Measurements from ENCODE around the gene TNS4.
"Not testable (repeated sequence)": the region's sequence is repeated elsewhere in the genome, so short reads cannot be mapped to it uniquely, and the experiment has no call there.

Gene TNS4, protein sequence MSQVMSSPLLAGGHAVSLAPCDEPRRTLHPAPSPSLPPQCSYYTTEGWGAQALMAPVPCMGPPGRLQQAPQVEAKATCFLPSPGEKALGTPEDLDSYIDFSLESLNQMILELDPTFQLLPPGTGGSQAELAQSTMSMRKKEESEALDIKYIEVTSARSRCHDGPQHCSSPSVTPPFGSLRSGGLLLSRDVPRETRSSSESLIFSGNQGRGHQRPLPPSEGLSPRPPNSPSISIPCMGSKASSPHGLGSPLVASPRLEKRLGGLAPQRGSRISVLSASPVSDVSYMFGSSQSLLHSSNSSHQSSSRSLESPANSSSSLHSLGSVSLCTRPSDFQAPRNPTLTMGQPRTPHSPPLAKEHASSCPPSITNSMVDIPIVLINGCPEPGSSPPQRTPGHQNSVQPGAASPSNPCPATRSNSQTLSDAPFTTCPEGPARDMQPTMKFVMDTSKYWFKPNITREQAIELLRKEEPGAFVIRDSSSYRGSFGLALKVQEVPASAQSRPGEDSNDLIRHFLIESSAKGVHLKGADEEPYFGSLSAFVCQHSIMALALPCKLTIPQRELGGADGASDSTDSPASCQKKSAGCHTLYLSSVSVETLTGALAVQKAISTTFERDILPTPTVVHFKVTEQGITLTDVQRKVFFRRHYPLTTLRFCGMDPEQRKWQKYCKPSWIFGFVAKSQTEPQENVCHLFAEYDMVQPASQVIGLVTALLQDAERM

DNA sequence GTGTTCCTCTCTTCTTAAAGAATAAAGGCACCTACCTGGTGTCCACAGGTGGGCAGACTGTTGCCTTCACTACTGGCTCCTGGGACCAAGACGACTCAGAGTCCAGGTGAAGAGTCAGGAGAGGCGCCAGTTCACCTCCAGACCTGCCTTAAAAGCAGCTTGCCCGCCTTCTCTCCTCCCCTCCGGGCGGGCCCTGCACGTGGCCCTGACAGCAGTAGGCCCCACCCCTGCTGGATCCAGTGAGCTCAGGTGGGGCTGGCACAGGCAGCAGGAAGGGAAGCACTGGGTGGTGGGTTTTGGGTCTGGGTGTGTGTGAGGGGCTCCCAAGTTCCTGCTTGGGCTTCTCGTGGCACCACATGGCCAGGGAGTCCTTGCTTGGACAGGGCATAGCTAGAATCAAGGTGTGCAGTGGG lies at the start of gene TNS4:
TSS of gene TNS4 (minus strand) at position 125 of the 413 bp plus-strand sequence. CDS start 5,198 bp downstream, outside the sequence.
- DNase-seq = no peak

DNA sequence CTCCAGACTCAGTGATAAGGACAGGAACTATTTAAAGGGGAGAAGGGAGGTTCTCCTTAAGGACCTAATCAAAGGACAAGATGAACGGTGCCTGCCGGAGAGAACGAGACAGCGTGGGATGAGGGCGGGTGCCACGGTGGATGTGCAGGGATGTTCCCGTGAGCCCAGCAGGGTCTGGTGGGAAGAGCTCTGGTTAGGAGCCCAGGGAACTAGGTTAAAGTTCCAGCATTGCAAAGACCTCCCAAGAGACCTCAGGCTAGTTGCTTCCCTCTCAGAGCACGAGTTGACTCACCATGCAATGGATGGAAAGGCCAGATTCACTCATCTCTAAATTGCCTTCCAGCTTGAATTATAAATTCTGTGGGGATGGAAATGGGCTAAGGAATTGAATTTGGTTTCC lies 49.2 kb upstream of the TNS4 start:
- DNase-seq = no peak

DNA sequence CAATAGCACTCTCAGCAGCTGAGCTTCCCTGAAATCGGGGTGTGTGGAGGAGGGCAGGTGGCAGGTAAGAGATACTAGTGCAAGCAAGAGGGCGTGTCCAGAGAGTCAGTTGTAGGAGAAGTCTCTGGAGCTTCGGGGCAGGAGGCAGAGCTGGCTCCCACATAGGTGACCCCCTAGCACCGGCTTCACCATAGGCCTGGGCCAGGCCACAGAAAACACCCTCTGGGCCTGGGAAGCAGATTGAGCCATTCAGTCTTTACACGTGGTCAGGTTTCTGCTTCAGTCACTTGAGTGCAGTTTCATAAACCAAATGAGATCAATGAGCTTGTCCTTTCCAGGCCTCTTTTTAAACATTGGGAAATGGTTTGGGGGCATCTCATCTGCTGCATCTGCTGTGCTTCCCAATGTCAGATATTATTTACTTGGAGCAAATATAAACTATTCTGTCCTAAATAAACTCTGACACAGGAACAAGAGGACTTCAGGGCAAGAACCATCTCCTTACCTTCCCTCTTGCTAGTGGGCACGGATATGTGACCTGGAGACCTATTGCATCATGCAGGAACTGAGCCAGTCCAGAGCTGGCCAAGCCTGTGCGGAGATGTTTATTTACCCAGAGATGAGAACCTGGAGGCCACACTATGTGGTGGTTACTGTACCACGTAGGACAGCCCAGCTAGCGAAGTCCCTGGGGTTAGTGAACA lies 47.7 kb upstream of the TNS4 start:
- DNase-seq = no peak

DNA sequence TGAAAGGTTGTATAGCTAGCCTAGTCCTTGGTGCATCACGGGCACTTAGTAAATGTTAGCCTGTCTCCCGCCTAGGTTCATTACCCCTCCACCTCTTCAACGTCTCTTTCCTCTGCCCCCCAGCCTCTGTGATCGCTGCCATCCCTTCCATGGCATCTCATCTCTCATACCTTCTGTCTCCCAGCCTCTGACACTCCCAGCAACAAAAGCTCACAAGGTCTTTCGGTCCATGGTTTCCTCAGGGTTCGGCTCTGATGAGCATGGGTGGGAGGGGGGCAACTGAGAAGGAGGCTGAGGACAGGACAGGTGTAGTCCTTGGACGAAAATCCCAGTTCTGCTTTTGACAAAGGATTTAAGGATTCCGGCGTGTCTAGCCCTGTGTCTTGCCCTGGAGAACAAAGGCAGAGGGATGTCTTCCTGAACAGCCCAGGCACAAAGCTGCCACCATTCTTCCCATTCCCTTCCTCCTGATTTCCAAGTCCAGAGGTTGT lies 47.1 kb upstream of the TNS4 start:
- no peak for DNase-seq

DNA sequence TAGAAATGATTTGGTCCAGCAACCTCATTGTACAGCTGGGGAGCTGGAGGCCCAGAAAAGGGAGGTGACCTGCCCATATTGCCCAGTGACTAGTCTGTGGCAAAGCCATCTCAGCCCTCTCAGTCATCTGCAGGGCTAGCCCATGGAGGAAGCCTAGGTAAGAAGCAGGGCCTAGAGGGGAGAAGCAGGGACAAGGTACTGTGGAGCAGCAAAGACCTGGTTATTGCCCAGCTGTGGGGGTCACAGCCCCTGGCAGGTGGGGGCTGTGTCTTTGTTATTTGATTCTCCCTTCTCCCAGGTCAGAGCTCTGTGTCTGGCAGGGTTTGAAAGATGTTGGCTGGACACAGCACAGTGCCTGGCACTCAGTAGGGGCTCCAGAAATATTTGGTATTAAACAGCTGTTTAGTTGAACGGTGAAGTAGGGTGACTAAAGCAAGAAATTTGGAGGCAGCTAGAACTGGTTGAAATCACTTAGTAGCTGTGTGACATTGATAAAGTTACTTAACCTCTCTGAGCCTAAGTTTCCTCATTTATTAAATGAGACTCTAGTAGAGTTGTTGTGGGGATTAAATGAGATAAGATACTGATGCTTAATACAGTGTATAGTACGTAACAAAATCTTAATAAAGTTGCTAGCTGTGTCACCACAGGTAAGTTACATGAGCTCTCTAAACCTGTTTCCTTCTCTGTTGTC lies 46.5 kb upstream of the TNS4 start:
- DNase-seq = no peak

DNA sequence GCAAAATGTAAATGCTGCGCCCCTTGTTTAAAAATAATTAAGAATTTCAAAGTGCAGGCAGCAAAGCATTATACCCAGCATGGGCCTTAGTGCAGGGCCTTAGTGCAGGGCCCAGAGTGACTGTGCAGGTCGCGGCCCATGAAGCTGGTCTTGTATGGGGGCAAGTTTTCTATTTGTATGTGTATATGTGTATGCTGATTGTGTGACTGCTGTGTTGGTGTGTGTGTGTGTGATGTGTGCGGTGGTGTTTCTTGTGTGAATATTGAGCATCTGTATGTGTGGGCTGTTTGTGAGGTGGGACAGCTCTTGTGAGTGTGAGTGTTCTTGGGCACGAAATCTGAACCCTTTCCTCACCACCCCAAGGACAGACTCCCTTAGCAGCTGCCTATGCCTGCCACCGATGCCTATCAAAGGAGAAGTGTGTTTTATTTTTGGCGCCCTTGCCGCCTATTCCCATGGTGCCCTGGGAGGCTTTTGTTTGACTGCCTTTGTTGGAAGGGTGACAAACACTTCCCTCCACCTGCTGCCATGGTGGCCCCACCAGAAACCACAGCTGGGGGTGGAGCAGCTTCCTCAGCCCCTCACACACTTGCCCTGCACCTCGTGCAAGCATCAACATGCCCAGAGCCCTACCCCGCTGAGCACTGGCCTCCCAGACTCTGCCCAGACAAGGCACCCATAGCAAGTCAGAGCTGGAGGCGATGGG lies 45.8 kb upstream of the TNS4 start:
- DNase-seq = peak; percentile 63

DNA sequence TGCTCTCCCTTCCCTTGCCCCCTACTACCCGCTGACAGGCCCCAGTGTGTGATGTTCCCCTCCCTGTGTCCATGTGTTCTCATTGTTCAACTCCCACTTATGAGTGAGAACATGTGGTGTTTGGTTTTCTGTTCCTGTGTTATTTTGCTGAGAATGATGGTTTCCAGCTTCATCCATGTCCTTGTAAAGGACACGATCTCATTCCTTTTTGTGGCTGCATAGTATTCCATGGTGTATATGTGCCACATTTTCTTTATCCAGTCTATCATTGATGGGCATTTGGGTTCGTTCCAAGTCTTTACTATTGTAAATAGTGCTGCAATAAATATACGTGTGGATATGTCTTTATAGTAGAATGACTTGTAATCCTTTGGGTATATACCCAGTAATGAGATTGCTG lies 45.1 kb upstream of the TNS4 start:
- DNase-seq = not testable (repeated sequence)

DNA sequence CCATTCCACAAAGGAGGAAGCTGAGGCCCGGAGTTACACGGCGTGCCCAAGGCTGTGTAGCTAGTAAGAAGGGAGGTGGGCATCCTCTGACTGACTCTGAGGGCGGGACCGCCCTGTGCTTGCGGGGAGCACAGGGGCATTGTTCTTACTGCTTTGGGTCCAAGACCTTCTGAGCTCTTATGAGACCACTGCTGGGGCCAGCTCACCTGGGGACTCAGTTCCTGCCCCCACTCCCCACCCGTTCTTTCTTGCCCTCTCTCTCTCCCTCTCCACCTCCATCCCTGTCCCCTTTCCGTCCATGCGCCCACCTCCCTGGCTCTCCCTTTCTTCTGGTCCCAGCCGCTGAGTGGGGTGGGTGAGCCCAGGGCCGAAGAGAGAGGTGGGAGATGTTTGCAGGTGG lies 44.2 kb upstream of the TNS4 start:
- no peak for DNase-seq

DNA sequence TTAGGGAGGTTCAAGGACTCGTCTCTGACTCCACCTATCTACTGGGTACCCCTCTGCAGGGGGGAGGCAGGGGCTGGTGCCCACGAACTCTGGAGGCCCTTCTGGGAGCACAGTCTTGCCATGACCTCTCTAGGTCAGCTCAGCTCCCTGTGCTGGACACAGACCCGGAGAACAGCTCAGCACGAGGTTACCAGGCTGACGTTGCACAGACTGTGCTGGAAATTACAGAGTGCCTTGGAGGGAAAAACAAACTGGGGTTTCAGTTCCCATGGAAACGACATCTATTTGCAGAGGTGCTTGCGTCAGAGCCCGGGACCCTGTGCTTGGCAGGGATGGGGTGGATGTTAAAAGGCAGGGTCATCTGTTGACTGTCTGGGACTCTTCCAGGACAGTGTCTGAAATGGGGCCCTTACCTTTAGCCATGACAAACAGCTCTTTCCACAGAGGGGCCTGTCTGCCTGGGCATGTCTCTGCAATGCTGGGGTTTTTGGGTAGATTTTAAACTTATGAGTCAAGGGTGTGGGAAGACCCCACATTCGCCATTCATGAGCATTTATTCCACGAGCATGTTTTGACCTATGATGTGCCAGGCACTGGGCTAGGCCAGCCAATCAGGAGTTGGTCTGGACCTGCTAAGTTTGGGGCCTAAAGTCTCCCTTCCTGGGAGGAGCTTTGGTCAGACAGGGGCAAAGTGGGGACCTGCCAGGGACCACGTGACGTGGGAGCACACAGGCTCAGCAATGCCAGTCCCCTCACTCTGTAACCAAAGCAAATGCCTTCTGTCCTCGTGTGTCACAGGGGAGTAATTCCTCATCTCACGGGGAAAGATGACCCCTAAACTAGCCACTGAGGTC lies 41.4 kb upstream of the TNS4 start:
- peak; percentile 68 for DNase-seq

DNA sequence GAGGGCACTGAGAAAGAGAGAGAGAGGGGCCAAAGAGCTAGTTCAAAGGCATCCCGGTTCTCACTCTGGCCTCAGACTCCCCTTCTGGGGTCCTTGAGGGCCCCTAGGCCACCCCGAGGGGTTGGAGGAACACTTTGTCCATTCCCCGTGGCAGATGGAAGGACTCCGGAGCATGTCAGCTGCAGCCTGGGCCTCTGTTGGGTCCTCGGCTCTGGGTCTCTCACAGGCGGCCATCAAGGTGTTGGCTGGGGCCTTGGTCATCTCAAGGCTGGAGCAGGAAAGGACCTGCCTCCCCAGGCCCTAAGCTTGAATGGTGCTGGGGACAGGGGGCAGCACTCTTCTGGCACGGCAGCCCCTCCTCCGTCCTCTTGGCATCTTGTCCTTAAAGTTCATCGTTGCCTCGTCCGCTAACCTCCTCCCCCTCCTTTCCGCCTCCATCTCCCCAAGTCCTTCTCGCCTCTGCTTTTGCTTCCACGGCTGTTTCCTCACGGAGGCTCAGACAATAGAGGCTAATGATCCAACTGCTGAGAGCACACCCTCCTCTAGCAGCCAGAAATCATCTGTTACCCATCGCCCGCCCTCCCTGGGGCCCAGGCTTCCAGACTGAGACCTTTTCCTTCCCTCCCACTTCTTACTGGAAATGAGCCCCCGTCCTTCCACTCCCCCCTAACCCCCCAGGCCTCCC lies 40.6 kb upstream of the TNS4 start:
- DNase-seq = no peak

DNA sequence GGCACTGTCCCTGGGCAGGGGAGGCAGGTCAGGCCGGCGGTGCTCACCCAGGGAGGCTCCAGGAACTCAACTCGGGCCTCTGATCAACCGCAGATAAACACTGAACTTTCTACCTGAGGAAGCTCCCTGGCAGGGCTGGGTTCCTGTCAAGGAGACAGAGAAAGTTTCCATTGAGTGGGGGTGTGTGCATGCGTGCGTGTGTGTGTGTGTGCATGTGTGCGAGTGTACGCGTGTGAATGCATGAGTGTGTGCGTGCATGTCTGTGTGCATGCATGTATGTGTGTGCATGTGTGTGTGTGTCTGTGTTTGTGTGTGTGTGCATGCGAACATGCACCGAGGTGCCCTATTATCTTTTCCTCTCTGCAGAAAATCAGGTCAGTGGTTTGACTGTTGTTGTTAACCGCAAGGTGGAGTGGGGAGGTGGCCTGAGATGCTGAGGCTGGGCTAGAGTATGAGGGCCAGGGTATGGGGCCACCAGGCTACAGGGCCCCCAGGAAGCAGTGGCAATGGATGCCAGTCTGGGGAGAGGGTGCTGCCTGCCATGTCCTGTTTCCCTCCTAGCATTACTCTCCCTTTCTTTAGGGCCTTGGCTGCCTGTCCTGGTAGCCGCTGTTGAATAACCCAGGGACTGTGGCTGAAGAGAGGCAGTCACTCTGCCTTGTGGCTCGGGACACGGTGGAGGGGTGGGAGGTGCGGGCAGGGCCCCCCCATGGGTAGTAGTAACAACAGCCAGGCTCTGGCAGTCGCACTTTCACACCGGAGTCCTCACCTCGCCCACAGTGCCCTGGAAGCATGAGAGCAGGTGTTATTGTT lies 39.8 kb upstream of the TNS4 start:
- peak; percentile 80 for DNase-seq

DNA sequence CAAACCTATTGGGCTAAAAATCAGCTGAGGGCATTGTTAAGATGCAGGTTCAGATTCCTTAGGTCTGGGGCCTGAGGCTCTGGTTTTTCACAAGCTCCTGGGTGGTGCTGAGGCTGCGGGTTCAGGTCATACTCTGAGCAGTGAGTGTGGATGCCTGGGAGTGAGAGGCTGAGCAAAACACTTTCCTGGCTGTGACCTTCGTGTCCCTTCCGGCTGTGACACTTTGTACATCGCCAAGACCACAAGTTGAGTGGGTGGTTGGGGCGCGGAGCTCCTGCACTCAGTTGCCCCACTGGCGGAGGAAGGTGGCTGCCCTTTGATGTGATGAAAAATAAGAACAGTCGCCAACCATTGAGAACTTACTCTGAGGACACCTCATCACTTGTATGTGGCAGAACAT lies 39.0 kb upstream of the TNS4 start:
- DNase-seq = peak; percentile 73

DNA sequence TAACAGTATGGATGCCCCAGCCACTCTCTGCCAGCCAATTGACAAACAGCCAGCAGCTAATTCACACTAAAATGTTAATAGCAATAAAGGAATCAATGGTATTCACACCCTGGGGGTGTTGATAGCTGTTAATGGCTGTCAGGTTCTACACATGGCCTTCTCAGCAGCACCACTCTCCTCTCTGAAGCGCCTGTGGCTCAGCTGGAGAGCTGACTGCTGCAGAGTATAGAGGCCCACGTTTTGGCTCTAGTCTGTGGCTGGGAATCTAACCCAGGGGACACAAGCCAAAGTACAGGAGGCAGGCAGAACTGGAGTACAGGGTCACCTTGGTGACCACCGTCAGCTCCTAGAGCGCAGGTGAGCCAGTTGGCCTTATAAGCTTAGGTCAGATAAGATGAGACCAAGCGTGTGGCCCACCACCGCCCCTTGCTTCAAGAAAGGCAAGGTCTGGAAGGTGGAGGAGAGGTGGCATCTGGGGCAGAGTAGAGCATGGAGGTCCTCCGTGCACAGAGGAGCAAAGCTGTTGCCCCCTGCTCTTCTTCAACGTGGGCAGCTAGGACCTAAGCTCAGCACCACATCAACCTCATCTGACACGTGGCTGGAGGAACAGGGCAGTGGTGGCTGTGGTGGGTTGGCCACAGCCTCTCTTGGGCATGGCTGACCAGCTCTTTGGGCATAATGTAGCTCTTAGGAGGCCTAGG lies 38.4 kb upstream of the TNS4 start:
- DNase-seq = no peak

DNA sequence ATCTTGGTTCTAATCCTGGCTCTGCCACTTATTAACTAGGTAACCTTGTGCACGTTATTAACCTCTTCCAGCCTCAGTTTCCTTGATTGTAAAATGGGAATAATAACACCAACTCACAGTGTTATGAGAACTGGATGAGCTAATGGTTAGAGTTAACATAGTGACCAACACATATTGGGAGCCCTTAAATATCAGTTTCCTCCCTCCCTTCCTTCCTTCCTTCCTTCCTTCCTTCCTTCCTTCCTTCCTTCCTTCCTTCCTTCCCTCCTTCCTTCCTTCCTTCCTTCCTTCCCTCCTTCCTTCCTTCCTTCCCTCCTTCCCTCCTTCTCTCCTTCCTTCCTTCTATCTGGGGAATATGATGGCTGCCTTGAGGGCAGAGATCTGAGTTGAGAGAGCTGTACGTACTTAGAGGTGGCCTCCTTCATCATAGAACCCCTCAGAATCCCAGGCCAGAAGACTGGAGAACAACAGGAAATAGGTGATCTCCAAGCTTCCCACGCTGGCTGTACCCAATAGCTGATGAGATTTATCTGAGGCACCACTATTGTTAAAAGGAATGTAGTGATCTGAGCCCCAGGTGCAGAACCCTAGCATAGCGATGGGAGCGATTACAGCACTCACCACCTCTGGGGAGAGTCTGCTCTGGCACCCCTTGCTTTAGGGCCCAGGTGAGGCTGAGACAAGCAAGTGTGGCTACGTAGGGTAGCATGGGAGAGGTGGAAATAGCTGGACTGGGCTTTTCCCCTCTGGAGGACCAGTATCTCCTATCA lies 37.7 kb upstream of the TNS4 start:
- DNase-seq = no peak

DNA sequence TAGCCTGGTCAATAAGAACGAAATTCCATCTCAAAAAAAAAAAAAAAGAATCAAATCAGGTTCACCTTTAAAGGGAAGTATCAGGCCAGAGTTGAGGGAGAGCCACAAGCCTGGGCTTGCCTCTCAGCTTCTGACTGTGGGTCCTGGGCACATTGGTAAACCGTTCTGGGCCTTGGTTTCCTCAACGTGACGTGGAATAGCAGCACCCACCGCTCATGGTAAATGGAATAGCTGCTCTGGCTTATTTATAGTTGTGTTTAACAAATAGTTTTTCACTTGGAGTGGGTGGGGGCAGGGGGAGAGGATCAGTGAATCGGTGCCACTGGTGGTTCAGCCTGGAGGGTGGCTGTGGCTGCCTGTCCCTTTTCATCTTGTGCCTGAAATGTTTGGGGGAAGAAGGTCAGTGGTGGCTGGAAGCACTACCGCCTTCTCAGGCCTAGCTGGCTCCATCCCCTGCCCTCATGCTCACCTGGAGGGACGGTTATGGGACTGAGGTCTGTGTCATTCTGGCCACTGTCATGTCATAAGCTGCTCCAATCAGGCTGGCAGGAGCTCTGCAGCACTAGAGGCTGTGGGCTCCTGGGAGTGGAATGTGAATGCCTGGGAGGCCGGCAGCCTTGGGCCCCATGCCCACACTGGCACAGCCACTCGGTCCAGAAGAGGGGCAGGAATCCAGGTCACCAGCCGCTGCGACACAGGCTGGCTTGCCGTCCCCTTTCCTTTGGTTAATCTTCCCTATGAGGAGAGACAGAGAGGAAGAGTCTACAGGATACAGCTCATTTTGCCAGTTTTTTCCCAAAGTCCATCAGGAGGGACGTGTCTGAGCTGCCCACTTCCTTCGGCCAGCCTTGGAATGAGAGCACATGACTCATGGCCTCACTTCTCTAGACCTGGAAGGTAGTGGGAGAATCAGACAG lies 36.9 kb upstream of the TNS4 start:
- DNase-seq = no peak

DNA sequence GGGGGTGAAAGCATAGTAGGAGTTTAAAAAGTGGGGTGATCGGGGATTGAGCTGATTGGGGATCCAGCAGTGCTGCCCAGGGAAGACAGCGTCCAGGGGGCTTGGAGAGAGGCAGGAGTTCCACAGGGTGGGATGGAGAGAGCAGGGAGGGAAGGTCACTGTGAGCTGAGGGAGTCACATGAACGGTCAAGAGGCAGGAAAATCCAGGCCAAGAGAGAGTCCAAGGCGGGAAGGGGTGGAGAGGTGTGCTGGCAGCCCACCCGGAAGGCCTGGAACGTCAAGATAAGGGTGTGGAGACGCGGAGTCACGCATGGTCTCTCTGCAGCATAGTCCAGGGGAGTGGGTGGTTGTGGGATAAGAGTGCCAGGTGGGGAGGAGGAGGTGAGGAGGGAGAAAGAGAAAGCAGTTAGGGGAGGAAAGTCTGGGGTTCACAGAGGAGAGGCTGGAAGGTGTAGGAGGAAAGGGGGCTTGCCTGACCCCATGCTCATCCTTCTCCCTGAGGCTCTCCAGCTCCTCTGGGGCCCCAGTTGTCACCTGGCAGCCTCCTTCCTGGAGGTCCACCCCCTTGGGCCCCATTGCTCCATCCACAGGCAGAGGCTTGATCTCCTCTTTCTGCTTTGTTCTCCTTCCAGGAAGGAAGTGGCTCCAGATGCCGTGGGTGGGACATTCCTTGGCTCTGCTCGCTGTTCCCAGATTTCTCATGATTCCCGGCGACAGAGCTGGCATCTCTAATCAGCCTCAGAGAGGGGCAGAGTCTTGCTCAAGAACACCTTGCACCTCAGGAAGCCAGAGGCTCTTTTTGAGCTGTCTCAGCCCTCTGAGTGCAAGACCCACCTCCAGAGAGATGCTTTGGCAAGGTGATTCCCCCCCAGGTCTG lies 35.1 kb upstream of the TNS4 start:
- DNase-seq = no peak
